GM12878 (cell line): Measurements from ENCODE around the gene AKR1C3. TPM values are rescaled to one million over a fixed set of nuclear protein-coding genes. Genes with fewer than 3 reads are reported as not detected.

Source experiments
- ATAC-seq: fragments of 200-7000 bp; cut with Tn5 transposase; 3 replicates; pipeline ENCODE4 v1.9.1; 2020; ENCODE audit warnings: mild to moderate bottlenecking, moderate library complexity
- BruUV-seq: library from RNA; stranded (reverse); fragments of 400-500 nt; replicated peaks from 2 replicates; lab custom pipeline; 2021; lab: Mats Ljungman, UMichigan
- CTCF ChIA-PET: fragments of 300-600 bp; sonication (Branson Sonifier 250); formaldehyde crosslinking; extraction: SDS; loops from one replicate; lab custom pipeline; 2021; ENCODE audit warnings: inconsistent platforms; lab: Yijun Ruan, JAX
- POLR2A ChIA-PET: fragments of 350-600 bp; formaldehyde crosslinking; extraction: SDS; loops from one replicate; lab custom pipeline; 2021; ENCODE audit warnings: inconsistent platforms; lab: Charles Lee
- RAD21 ChIA-PET: fragments of 300-600 bp; sonication (Branson Sonifier 250); formaldehyde crosslinking; loops from one replicate; lab custom pipeline; 2023; ENCODE audit warnings: antibody characterized with exemption; ENCODE audit not compliant: unreplicated experiment; lab: Charles Lee
- SMC1A ChIA-PET: fragments of 300-600 bp; sonication (Branson Sonifier 250); formaldehyde crosslinking; loops from one replicate; lab custom pipeline; 2023; ENCODE audit not compliant: unreplicated experiment, uncharacterized antibody; lab: Charles Lee
- DNase-seq: peaks from one replicate; pipeline ENCODE4 v3.0.0-alpha.2; 2011; ENCODE audit warnings: low read depth, low spot score
- FAIRE-seq: peaks from 3 replicates; lab custom pipeline; 2011; peaks lifted over from hg19 to GRCh38; lab: Jason Lieb, UNC
- H2AFZ ChIP-seq: 2 replicates; pipeline ENCODE4 v1.6.0; 2011; ENCODE audit warnings: low read depth, low read length, control low read depth; ENCODE audit not compliant: control insufficient read depth
- H3K27ac ChIP-seq: 2 replicates; pipeline ENCODE4 v1.5.1; 2011; ENCODE audit warnings: control low read depth; ENCODE audit not compliant: control insufficient read depth, insufficient read depth
- H3K27me3 ChIP-seq, 2 experiments: replicated peaks in 1 of 2; 2 replicates each; pipeline versions ENCODE4 v1.6.0 to v1.6.1; 2011; ENCODE audit warnings: low read length in 1 of 2; ENCODE audit not compliant: control insufficient read depth in 2 of 2, insufficient read depth in 2 of 2
- H3K36me3 ChIP-seq, 2 experiments: 2 replicates each; pipeline ENCODE4 v1.5.1; 2011; ENCODE audit warnings: low read length in 1 of 2; ENCODE audit not compliant: control insufficient read depth in 2 of 2, insufficient read depth in 2 of 2
- H3K4me1 ChIP-seq: 2 replicates; pipeline ENCODE4 v1.6.1; 2011; ENCODE audit warnings: mild to moderate bottlenecking, low read length, moderate library complexity, mixed read lengths; ENCODE audit not compliant: control insufficient read depth, insufficient read depth
- H3K4me2 ChIP-seq: 2 replicates; pipeline ENCODE4 v1.6.0; 2011; ENCODE audit warnings: control low read depth; ENCODE audit not compliant: control insufficient read depth, insufficient read depth
- H3K4me3 ChIP-seq: fragments of 200-600 bp; sonication (generic); 2 replicates; pipeline ENCODE4 v1.5.1; 2016
- H3K79me2 ChIP-seq: 2 replicates; pipeline ENCODE4 v1.6.0; 2011; ENCODE audit warnings: low read length; ENCODE audit not compliant: control insufficient read depth, insufficient read depth
- H3K9ac ChIP-seq: 2 replicates; pipeline ENCODE4 v1.8.0; 2011; ENCODE audit warnings: low read length, control low read depth, mixed read lengths; ENCODE audit not compliant: control insufficient read depth, insufficient read depth
- H3K9me3 ChIP-seq: replicated peaks from 3 replicates; pipeline ENCODE4 v1.5.1; 2011; ENCODE audit warnings: mild to moderate bottlenecking, low read length; ENCODE audit not compliant: control insufficient read depth, insufficient read depth
- H4K20me1 ChIP-seq: 2 replicates; pipeline ENCODE4 v1.6.0; 2011; ENCODE audit not compliant: control insufficient read depth, insufficient read depth
- CEBPB ChIP-seq, 2 experiments: fragments of 150-350 bp in 1 of 2; IDR thresholded peaks; 2 replicates each; pipeline ENCODE4 v1.6.1; 2012 to 2014; ENCODE audit warnings: low read depth in 2 of 2, low read length in 2 of 2, borderline replicate concordance in 1 of 2, inconsistent platforms in 1 of 2
- DPF2 ChIP-seq: fragments of 450-650 bp; IDR thresholded peaks from 2 replicates; pipeline ENCODE4 v1.6.1; 2017; ENCODE audit warnings: mild to moderate bottlenecking
- HSF1 ChIP-seq: fragments of 150-350 bp; IDR thresholded peaks from 2 replicates; pipeline ENCODE4 v1.6.1; 2014; ENCODE audit warnings: mild to moderate bottlenecking, low read depth, low read length
- IKZF1 ChIP-seq: fragments of 450-650 bp; conservative IDR thresholded peaks from 2 replicates; pipeline ENCODE4 v1.6.1; 2017; ENCODE audit warnings: antibody characterized with exemption, mild to moderate bottlenecking
- IRF3 ChIP-seq: fragments of 450-650 bp; IDR thresholded peaks from 2 replicates; pipeline ENCODE4 v1.6.1; 2014; ENCODE audit warnings: mild to moderate bottlenecking
- KAT2A ChIP-seq: conservative IDR thresholded peaks from 2 replicates; pipeline ENCODE4 v1.6.1; 2011; ENCODE audit warnings: low read depth, low read length; ENCODE audit not compliant: control insufficient read depth
- MTA3 ChIP-seq: IDR thresholded peaks from 2 replicates; pipeline ENCODE4 v1.6.1; 2012; ENCODE audit warnings: low read length, inconsistent platforms, borderline replicate concordance
- NFIC ChIP-seq: IDR thresholded peaks from 2 replicates; pipeline ENCODE4 v1.6.1; 2012; ENCODE audit warnings: low read depth, mild to moderate bottlenecking, inconsistent platforms, low read length, moderate library complexity
- PBX3 ChIP-seq: IDR thresholded peaks from 2 replicates; pipeline ENCODE4 v1.6.1; 2011; ENCODE audit warnings: mild to moderate bottlenecking, low read depth, low read length, moderate library complexity; ENCODE audit not compliant: insufficient replicate concordance
- POLR2AphosphoS5 ChIP-seq: IDR thresholded peaks from 2 replicates; pipeline ENCODE4 v1.6.1; 2011; ENCODE audit warnings: mild to moderate bottlenecking, low read length, inconsistent platforms
- RAD51 ChIP-seq: fragments of 450-650 bp; IDR thresholded peaks from 2 replicates; pipeline ENCODE4 v1.6.1; 2016; ENCODE audit warnings: moderate library complexity, mild to moderate bottlenecking, inconsistent platforms
- USF2 ChIP-seq: IDR thresholded peaks from 2 replicates; pipeline ENCODE4 v1.6.1; 2011; ENCODE audit warnings: low read depth, low read length, improper control_type of control experiment, borderline replicate concordance
- ZNF24 ChIP-seq: fragments of 450-650 bp; IDR thresholded peaks from 2 replicates; pipeline ENCODE4 v1.6.1; 2017; ENCODE audit warnings: antibody characterized with exemption, mild to moderate bottlenecking
- ZNF622 ChIP-seq: fragments of 450-650 bp; IDR thresholded peaks from 2 replicates; pipeline ENCODE4 v1.6.1; 2017; ENCODE audit warnings: mild to moderate bottlenecking, inconsistent platforms
- WGBS: methylation state at CpG from one replicate; pipeline ENCODE4 v1.1.6; 2016; ENCODE audit warnings: low lambda C conversion rate; ENCODE audit not compliant: insufficient replicate concordance, insufficient coverage; ENCODE audit errors: missing lambda C conversion rate; 5-methylcytosine and 5-hydroxymethylcytosine counted together
- in situ Hi-C: fragments of 300-500 bp; cut with MboI; formaldehyde crosslinking; loops from 9 replicates; pipeline ENCODE4 v1.14.3; 2018; ENCODE audit warnings: mixed read lengths
- intact Hi-C: fragments of 100-400 bp; cut with micrococcal nuclease; formaldehyde crosslinking; loops from one replicate; pipeline ENCODE4 v1.14.2; 2022; ENCODE audit not compliant: unreplicated experiment
- polyA plus RNA-seq, 11 experiments: library from polyadenylated mRNA; depleted of rRNA in 4 of 11; unstranded in 6 of 11; stranded (reverse) in 5 of 11; fragments of >200 nt; fragmentation: Nextera tagmentation in 4 of 11; fragmentation: Illumina TruSeq in 1 of 11; extraction: Ambion mirVana in 4 of 11; extraction: Trizol in 1 of 11; gene quantifications; 1 replicate in 1 of 11; 2 replicates in 10 of 11; pipeline versions ENCODE4 v1.2.1 to v1.2.3, GENCODE V29; 2011 to 2016; ENCODE audit warnings: inconsistent platforms in 2 of 11, missing spikeins in 2 of 11, low read depth in 1 of 11
- total RNA-seq, 4 experiments: library from RNA; depleted of rRNA in 3 of 4; stranded (reverse); fragments of >200 nt in 3 of 4; fragmentation: Illumina TruSeq in 1 of 4; extraction: Trizol in 1 of 4; gene quantifications; 2 replicates each; pipeline versions ENCODE4 v1.2.1 to v1.2.3, GENCODE V29; 2013 to 2021

The AKR1C3 gene
- total and polyA plus RNA-seq, 10 of the 15 experiments (the other 5 are each of a cell fraction or from before 2014, with no cell fraction given), result 0.26 to 0.35 TPM; not detected in 8

- SMC1A ChIA-PET, result no interaction called here
- RAD21 ChIA-PET, result no interaction called here
These were observed 41.4 kb downstream of the AKR1C3 start for GRCh38 chr10:5135581-5135980.

More at GRCh38 chr10:5135581-5135980, 41.4 kb downstream of the AKR1C3 start:
- in situ Hi-C loops, result no loop called here
- no peaks in the 10 kb centered on the region for H3K27me3 ChIP-seq
- no peak overlapping the region for H3K4me3 ChIP-seq
- CTCF ChIA-PET, result no interaction called here
- H3K4me1 ChIP-seq, result no peaks in the 10 kb centered on the region
- H3K9ac ChIP-seq, result no peak overlapping the region
- H4K20me1 ChIP-seq, result no peaks in the 10 kb centered on the region
- FAIRE-seq (no peak), DNase-seq (no peak), ATAC-seq (no peak)
- H3K27ac ChIP-seq, result no peak overlapping the region
- BruUV-seq, result no TSS peak
- H3K9me3 ChIP-seq, result no peaks in the 10 kb centered on the region; the same call in 2 of the 3 replicates
- POLR2A ChIA-PET, result no interaction called here
- WGBS, result 3% methylated on average over 2 of the region's 2 CpGs
- no peak for TF ChIP-seq ZNF622
- no peak for TF ChIP-seq POLR2AphosphoS5
- TF ChIP-seq KAT2A, result no peak
- no peak for TF ChIP-seq ZNF24
- TF ChIP-seq HSF1, result no peak
- TF ChIP-seq DPF2, result no peak
- TF ChIP-seq PBX3, result no peak
- TF ChIP-seq USF2, result no peak
- no peak for TF ChIP-seq IKZF1
- no peak for TF ChIP-seq IRF3
- TF ChIP-seq NFIC, result no peak
- TF ChIP-seq CEBPB (IDR thresholded peaks at IDR 0.05; ENCODE audit: borderline replicate concordance in 1 of 2, low read depth in 2 of 2, low read length in 2 of 2), result no peak
- no peak for TF ChIP-seq MTA3
- no peak for TF ChIP-seq RAD51
- H2AFZ ChIP-seq, result no peak overlapping the region
- no peak overlapping the region for H3K4me2 ChIP-seq
- no peaks in the 10 kb centered on the region for H3K79me2 ChIP-seq
- H3K36me3 ChIP-seq, result no peaks in the 10 kb centered on the region
- intact Hi-C loops, result no loop called here
